LHCN-M2 (cell line): Measurements from ENCODE around the gene HAUS5. TPM values are rescaled to one million over a fixed set of nuclear protein-coding genes. Genes with fewer than 3 reads are reported as not detected.
A peak's percentile ranks its signal among the peaks of the same experiment; 100 is the strongest.
"Not testable (repeated sequence)": the region's sequence is repeated elsewhere in the genome, so short reads cannot be mapped to it uniquely, and the experiment has no call there.

Source experiments
- DNase-seq: peaks from one replicate; pipeline ENCODE4 v3.0.0-alpha.2; 2012; ENCODE audit warnings: low read depth
- polyA plus RNA-seq: library from polyadenylated mRNA; unstranded; fragments of >200 nt; gene quantifications from one replicate; pipeline ENCODE4 v1.2.1, GENCODE V29; 2012; ENCODE audit warnings: missing spikeins
- total RNA-seq: library from RNA; depleted of rRNA; stranded (reverse); fragments of >200 nt; gene quantifications from 2 replicates; pipeline ENCODE4 v1.2.3, GENCODE V29; 2014; rRNA removed

HAUS5 gene
- total RNA-seq = 17.4 and 21.0 TPM in 2 replicates
- polyA plus RNA-seq = 10.0 TPM

DNA sequence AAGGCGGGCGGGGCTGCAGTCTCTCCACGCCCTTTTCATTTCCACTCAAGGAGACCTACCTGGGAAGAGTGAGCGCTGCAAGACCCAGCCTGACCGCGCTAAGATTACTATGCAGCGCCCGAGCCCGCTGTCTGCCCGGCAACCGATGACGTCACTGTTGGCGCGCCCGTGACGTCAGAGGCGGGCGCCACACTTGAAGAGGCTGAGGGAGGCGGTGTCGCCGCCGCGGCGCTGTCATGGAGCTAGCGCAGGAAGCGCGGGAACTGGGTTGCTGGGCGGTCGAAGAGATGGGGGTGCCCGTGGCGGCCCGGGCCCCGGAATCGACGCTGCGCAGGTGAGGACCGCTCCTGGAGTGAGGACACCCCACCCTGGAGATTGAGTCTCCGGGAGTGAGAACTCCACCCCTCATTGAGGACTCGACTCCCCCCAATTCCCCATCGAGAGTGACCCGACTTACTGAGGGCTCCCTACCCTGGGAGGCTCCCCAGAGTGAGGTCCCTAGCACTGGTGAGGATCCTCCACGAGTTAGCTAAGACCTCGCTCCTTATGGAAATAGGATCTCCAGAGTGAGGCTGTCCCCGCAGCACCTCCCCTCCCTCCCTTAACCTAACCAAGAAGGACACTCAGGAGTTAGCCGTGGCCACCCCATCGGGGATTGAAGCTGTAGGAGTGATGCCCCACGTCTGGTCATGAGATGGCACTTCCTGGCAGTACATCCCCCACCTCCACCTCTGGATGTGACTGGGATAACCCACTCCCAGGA, at the start of gene HAUS5:
TSS of gene HAUS5 (plus strand) at position 177 of the 763 bp plus-strand sequence. CDS start at position 237, 60 bp downstream.
- DNase-seq = peak; percentile 86

GRCh38 chr19:35562776-35563175, 49.8 kb upstream of the HAUS5 start:
- DNase-seq = no peak

GRCh38 chr19:35563207-35563829, 49.2 kb upstream of the HAUS5 start, which contains the start of gene ATP4A:
ATP4A (minus strand) TSS chr19:35563658; CDS start chr19:35563629, 29 bp downstream.
- no peak for DNase-seq

GRCh38 chr19:35565016-35565856, 47.3 kb upstream of the HAUS5 start:
- no peak for DNase-seq

DNA sequence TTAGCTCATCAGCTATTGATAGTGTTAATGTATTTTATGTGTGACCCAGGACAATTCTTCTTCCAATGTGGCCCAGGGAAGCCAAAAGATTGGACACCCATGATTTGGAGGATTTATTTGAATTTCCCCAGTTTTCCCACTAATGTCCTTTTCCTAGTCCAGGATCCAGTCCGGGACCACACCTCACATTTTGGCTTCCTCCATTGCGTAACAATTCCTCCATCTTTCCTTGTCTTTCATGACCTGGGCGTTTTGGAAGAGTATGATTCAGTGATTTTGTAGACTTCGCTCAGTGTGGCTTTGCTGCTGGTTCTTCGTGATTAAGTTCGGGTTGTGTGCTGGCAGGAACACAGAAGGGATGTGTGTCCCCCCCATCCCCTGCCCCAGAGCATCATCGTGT, 45.8 kb upstream of the HAUS5 start:
- no peak for DNase-seq

GRCh38 chr19:35569281-35569781, 43.2 kb upstream of the HAUS5 start:
- no peak for DNase-seq

DNA sequence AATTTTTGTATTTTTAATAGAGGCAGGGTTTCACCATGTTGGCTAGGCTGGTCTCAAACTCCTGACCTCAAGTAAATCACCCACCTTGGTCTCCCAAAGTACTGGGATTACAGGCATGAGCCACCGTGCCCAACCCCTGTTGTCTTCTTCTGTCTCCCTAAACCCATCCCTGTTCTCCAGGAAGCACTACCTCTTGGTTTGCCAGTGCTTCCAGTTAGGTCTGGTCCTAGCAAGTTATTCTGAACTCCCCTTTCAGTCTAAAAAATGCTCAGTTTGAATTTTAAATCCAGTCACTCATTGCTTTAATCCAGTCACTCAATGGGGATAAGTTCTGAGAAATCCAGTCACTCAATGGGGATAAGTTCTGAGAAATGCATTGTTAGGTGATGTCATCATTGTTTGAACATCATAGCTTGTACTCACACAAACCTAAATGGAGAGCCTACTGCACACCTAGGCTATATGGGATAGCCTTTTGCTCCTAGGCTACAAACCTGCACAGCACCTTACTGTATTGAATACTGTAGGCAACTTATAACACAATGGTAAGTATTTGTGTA, 41.0 kb upstream of the HAUS5 start:
- DNase-seq = no peak

- no peak for DNase-seq
Observed at GRCh38 chr19:35577918-35578317, 34.6 kb upstream of the HAUS5 start.

DNA sequence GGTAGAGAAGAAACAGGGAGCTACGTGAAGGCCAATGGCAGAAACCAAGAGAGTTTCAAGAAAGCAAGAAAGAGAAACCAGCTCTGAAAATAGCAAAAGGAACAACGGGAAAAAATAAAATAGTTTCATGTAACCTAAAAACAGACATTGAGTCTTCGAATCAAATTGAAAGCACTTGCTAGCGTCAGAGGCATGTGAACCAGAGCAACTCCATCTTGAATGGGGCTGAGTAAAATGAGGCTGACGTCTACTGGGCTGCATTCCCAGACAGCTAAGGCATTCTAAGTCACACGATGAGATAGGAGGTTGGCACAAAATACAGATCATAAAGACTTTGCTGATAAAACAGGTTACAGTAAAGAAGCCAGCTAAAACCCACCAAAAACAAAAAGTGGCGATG, 33.8 kb upstream of the HAUS5 start:
- DNase-seq = no peak

- no peak for DNase-seq
Observed at GRCh38 chr19:35582760-35583159, 29.8 kb upstream of the HAUS5 start.

- peak; percentile 11 for DNase-seq
Observed at GRCh38 chr19:35585848-35586247, 26.7 kb upstream of the HAUS5 start, which contains the start of gene PMIS2. PMIS2 (plus strand) TSS chr19:35586173; CDS start chr19:35586260, 87 bp downstream.

GRCh38 chr19:35587321-35587720, 25.2 kb upstream of the HAUS5 start:
- DNase-seq = peak; percentile 4

GRCh38 chr19:35590875-35591274, 21.7 kb upstream of the HAUS5 start:
- DNase-seq = no peak

- DNase-seq = peak; percentile 10
Observed at GRCh38 chr19:35592226-35592625, 20.3 kb upstream of the HAUS5 start.

DNA sequence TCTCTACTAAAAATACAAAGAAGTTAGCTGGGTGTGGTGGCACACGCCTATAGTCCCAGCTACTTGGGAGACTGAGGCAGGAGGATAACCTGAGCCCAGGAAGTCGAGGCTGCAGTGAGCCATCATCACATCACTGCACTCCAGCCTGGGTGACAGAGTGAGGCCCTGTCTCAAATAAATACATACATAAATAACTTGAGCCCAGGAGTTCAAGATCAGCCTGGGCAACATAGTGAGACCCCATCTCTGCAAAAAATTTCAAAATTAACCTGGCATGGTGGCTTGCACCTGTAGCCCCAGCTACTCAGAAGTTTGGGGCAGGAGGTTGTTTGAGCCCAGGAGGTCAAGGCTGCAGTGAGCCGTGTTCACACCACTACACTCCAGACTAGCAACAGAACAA, 17.5 kb upstream of the HAUS5 start:
- not testable (repeated sequence) for DNase-seq

- DNase-seq = no peak
Observed at GRCh38 chr19:35595928-35596327, 16.6 kb upstream of the HAUS5 start.

DNA sequence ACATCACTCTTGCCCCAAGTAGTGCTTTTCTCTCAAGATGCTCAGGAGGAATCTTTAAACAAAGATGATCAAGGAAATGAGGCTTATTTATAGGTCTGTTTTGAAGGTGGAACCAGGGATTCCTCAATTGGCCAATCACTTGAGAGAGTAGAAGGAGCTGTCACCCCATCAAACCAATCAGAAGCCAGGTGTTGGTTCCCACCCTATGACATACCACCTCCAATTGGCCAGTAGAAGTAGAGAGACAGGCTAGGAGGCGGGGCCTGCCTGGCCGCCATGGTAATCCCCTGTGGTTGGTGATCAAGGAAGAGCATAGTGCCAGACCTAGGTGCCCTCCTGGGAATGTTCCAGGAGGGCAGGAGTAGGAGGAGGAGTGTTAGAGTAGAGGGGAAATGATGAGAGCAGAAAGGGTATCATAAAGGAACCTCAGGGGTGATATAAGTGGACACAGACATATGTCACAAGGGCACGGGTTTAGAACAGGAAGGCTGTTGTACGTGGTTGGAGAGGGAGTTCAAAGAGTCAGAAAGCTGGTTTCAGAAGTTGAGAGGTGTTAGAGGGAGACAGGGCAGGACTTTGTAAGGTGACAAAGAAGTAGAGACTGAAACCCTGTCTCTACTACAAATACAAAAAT, 16.1 kb upstream of the HAUS5 start:
- peak; percentile 26 for DNase-seq

GRCh38 chr19:35601971-35602370, 10.6 kb upstream of the HAUS5 start:
- DNase-seq = no peak

GRCh38 chr19:35604436-35604835, 8.1 kb upstream of the HAUS5 start:
- DNase-seq = not testable (repeated sequence)

DNA sequence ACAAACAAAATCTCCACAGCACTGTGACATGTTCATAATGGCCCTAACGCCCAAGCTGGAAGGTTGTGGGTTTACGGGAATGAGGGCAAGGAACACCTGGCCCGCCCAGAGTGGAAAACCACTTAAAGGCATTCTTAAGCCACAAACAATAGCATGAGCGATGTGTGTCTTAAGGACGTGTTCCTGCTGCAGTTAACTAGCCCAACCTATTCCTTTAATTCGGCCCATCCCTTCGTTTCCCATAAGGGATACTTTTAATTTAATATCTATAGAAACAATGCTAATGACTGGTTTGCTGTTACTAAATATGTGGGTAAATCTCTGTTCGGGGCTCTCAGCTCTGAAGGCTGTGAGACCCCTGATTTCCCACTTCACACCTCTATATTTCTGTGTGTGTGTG, 5.4 kb upstream of the HAUS5 start:
- DNase-seq = not testable (repeated sequence)

DNA sequence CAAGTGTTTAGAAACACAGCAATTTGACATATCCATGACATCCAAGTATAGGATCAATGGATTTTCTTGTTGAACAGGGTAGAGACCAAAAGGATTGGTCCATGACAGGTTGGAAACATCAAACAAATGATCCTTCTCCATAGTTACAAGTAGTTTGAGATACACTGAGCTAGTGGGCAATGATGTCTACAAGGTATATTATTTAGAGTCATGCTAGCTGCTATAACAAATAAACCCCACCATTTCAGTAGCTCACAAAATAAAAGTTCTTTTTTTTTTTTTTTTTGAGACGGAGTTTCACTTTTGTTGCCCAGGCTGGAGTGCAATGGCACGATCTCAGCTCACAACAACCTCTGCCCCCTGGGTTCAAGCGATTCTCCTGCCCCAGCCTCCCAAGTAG, 4.9 kb upstream of the HAUS5 start:
- no peak for DNase-seq
